ENCODE measurements around the gene NANOGP8.
A peak's percentile ranks its signal among the peaks of the same experiment; 100 is the strongest.
"Not testable (repeated sequence)": the region's sequence is repeated elsewhere in the genome, so short reads cannot be mapped to it uniquely, and the experiment has no call there.

NANOGP8 gene

DNA sequence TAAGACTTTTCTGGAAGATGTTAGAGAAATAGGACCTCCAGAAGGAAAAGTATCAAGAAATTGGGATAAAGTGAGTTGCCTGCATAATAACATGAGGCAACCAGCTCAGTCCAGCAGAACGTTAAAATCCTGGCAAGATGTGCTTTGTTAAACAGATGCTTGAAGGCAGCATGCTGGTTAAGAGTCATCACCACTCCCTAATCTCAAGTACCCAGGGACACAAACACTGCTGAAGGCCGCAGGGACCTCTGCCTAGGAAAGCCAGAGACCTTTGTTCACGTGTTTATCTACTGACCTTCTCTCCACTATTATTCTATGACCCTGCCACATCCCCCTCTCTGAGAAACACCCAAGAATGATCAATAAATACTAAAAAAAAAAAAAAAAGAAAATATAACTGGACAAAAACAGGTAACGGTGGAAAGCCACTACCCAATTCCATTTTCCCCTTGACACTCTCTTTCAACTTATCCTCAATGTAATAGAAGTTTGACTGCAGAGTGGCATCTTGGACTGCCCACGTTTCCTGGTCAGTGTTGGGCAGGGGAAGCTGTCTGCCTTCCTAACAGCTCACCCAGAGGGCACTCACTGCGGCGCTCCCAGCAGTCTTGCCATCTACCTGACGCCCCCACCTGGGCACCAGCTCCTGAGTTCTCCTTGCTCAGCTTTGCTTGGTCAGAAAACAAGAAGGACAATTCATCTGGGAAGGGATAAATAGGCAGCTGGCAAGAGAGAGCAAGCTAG is at the start of gene NANOGP8:
Gene NANOGP8 (minus strand): TSS at position 120 of the 744 bp plus-strand sequence. CDS start 185 bp downstream, outside the sequence.
- not testable (repeated sequence) for DNase-seq (ENCODE audit: low spot score)

DNA sequence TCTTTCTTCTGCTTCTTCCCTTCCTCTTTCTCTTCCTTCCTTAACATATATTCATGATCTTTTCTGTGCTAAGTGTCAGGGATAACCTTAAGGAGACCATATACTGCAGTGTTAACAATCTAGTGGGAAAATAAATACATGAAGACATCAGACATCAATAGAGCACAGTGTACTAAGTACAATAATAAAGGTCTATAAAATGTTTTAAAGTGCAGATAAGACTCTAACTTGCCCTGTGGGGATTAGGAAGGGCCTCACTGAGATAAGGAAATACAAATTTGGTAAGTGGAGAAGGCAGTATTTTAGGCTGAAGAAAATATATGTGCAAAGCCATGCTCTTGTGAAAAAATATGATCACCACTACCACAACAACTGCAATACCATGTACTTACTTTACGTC is 49.2 kb upstream of the NANOGP8 start:
- no peak for DNase-seq (ENCODE audit: low spot score)

DNA sequence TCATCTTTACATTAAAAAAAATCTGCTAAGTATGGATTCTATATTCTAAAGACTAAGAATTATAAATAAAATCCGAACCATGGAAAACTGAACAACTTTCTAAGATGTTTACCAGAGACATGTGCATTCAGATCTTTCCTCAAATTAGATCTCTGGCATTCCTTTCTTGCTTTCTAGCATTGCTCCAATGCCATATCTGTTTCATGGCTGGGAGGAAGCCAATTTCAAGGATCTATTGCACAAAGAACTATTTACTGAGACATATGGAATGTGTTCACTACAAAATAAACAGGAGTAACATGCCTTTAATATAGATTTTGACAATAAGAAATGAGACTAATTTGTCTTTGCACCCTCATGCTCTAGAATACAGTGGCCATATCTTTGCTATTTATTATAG is 45.1 kb upstream of the NANOGP8 start:
- DNase-seq (ENCODE audit: low spot score): no peak

DNA sequence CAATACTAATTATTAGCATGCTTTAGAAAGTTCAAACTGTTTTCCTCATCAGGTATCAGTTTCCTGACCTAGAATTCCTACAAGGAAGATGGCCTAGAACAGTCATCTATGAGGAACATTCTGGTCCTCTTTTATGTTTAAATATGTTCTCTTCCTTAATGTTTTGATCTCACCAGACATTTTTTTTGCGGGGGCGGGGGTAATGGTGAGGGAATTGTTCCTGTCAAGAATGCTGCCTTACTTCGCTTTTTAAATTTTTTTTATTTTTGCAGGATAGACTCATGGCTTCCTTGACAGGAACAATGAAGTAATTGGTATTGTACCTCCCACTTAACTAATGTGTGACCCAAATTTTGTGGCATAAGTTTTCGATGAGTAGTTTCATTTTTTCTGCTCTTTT is 44.3 kb upstream of the NANOGP8 start:
- no peak for DNase-seq (ENCODE audit: low spot score)

GRCh38 chr15:35127717-35128116 is 42.6 kb upstream of the NANOGP8 start:
- DNase-seq (ENCODE audit: low spot score): no peak

DNA sequence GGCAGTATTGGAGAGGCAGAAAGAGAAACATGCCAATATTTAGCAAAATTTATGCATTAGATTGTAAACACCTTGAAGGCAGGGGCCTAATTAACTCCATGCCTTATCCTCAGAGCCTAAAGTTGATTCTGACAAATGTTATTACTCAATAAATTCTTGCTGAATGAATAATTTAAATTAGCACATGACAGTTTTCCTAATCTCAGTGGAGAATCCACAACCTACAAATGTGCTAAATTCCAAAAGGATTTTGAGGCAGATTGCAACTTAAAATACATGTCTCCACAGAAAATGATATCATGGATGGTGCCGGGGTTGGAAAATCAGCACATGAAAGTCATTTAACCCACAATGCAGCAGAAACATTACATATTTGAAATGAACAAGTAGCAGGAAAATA is 41.1 kb upstream of the NANOGP8 start:
- DNase-seq (ENCODE audit: low spot score): peak; percentile 1

DNA sequence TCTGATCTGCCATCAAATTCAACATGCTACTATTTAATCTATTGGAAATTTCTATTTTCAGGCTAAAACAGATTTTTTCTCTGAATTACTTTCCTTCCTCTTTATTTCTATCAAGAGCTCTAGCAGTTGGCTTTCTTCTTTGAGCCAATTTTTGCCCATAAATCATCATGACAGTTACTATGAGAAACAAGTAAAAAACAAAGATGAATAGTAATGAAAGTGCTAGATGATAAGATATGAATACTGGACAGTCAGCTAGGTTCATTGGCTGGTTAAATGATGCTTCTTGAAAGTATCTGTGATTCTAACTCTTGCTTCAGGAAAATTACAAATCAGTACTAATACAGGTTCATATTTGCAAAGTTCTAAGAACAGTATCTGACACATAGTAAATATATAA is 38.6 kb upstream of the NANOGP8 start:
- DNase-seq (ENCODE audit: low spot score): no peak

DNA sequence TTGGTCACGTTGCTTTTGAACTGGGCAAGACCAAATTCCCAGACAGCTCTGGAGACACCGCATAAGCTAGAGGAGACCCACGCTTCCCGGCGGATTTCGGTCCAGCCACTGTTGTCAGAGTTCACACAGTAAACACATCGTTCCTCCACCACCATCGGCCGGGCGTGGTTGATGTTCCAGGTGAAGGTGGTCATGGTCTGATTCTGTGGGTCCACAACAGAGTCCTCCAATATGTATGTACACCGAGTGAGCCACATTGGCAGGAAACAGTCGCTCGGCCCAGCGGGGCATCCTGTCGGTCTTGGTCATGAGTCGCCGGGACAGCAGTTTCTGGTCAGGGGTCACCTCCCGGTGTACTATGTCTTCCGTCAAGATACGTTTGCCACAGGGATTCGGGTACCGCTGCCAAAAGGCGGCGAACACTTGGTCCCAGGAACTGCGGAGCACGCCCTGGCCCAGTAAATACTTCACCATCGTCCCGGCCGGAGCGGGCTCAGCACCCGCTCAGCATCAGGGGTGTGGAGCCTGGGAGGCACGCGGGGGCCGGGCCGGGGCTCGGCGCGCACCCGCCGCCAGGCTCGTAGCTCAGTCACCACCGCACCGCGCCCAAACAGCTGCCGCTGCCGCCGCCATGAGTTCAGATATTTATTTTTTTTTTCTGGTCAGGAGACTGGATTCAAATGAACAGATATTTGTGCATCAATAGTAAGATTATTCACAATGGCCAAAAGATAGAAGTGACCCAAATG is 36.7 kb upstream of the NANOGP8 start:
- DNase-seq (ENCODE audit: low spot score): no peak

DNA sequence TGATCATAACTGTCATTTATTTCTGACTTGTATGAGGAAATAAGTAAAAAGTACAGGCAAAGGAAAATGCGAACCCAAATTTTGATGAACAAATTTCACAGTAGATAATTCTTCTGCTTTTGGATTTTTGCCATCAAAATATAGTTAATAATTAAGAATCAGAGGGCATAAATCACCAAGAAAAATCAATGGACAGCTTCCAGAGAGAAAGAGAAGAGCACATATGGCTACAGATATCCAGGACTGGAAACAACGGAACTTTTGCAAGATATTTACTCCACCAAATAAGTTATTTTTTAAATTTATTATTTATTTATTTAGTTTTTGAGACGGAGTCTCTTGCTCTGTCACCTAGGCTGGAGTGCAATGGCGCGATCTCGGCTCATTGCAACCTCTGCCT is 35.1 kb upstream of the NANOGP8 start:
- DNase-seq (ENCODE audit: low spot score): no peak

DNA sequence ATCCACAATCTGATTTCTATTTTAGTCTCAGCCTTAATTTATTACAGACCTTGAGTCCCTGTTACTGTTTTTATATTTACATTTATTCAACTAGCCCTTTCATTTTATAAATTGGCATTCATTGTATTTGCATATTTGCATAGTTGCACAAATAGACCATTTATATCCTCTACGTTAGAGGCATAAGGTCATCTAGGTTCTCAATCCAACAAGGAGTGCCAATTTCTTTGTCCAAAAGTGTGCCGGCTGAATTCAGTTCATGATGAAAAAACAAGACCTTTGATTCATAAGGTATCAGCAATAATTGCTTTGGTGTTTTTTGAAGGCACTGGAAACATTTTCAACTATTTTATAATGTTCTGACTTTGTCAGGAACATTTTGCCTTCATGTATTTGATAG is 33.9 kb upstream of the NANOGP8 start:
- DNase-seq (ENCODE audit: low spot score): no peak

DNA sequence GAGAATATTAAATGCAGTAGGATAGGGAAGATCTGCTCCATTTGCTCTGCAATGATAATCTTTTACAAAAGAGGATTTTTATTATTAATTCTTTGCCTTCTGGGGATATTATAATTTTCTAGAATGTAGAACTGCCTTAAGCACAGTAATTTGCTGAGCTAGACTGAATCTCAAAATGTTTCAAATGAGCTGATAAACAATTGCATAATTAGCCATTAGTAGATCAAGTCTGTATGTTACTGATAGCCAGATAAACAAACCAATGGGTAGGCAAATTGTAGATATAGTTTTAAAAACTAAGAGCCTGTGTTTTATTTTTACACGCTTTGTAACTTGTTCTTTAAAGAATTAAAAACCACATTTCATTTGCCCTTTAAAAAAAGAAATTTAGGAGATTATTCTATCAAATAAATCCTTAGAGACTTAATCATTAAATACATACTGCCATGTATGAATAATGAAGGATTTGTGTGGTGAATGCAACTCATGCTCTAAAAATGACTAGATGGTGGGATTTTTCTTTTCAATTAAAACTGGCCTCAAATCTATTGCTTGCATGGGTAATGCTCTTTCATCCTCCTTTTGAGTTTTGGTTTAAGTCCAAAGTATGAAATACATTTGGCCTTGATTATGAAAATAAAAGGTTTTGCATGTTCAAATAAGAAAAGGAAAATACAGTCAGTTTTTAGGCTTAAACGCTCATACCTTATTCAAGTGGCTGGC is 32.6 kb upstream of the NANOGP8 start:
- DNase-seq (ENCODE audit: low spot score): no peak

- DNase-seq (ENCODE audit: low spot score): no peak
These were observed 30.1 kb upstream of the NANOGP8 start for GRCh38 chr15:35115155-35115725.

GRCh38 chr15:35112346-35112745 is 27.3 kb upstream of the NANOGP8 start:
- no peak for DNase-seq (ENCODE audit: low spot score)

DNA sequence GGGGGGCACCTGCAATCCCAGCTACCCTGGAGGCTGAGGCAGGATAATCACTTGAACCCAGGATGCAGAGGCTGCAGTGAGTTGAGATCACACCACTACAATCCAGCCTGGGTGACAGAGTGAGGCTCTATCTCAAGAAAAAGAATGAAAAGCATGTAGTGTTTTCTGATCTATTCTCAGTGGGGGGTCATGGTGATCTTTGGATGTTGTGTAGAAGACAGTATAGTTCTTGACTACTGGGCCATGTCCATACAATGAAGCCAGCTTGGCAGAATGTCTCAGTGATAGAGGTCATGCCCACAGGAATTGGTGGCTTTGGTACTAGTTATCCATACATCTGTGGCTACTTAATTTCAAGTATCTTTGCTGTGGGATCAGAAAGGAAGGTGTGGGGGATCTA is 26.8 kb upstream of the NANOGP8 start:
- no peak for DNase-seq (ENCODE audit: low spot score)

DNA sequence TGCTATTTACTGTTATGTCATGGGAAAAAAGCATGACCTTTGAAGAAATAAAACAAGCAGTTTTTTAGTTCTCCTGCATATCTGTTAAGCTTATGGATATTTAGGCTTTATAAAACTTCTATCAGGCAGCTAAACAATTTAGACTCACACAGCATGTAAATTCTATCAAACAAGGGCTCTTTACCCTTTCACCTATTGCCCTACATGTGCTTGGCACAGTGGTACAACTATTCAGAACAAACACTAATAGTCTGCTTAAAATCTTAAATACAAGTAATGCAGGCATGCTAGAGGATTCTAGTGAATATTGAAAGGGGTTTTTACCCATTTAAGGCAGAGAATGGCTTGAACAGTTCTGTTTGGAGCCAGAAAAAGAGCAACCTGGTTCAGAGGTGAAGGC is 23.4 kb upstream of the NANOGP8 start:
- DNase-seq (ENCODE audit: low spot score): no peak

DNA sequence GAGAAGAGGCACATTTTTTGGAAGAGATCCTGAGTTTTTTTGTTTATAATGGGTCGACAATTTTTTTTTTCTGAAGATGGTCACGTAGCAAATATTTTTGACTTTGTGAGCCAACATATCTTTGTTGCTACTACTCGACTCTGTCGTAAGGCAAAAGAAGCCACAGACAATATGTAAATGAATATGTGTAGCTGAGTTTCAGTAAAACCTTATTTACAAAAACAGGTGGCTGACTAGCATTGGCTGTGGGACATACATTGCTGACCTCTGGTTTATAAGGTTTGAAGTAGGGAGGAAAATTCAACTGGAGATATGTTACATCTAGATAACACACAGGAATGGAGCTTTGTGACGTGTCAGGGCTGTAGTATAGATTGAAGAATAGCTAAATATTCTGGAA is 22.5 kb upstream of the NANOGP8 start:
- no peak for DNase-seq (ENCODE audit: low spot score)

DNA sequence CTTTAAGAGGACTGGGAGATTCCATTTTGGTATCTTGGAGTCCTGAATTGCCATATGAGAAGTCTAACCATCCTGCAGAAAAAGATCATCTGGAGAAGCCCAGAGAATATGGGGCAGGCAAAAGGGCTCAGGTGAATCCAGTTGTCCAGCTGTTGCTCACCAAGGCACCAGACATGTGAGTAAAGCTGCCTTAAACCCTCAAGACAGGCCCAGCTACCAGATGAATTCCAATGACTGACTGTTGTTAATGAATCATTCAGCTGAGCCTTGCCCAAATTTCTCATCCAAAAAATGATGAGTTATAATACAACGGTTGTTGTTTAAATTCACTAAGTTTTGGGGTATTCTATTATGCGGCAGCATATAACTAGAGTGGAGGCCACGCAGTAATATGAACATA is 22.0 kb upstream of the NANOGP8 start:
- peak; percentile 3 for DNase-seq (ENCODE audit: low spot score)

GRCh38 chr15:35104526-35105147 is 19.5 kb upstream of the NANOGP8 start:
- DNase-seq (ENCODE audit: low spot score): no peak

- no peak for DNase-seq (ENCODE audit: low spot score)
These were observed 17.1 kb upstream of the NANOGP8 start for GRCh38 chr15:35102186-35102585.

DNA sequence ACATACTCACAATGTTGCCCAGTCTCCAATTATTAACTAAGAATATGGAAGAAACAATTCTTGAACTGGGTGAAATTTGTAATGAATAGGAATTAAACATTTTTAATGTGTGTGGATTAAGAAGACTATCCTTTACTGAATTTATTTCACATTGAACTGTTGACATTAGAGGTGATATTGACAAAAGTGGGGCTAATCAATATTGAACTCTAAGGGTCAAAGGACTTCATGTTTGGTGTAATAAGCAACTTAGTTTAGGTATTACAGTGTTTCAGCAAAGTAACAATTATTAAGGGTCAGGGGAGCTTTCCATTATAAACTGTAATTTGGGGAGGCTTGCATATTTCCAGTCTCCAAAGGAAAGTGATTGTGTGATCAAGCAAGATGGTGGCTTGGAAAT is 16.2 kb upstream of the NANOGP8 start:
- DNase-seq (ENCODE audit: low spot score): no peak

- no peak for DNase-seq (ENCODE audit: low spot score)
These were observed 13.6 kb upstream of the NANOGP8 start for GRCh38 chr15:35098737-35099136.

- no peak for DNase-seq (ENCODE audit: low spot score)
These were observed 10.8 kb upstream of the NANOGP8 start for GRCh38 chr15:35095941-35096340.
